GM23338 (cell line): ENCODE data around the gene SYNE2. TPM values are rescaled to one million over a fixed set of nuclear protein-coding genes. Genes with fewer than 3 reads are reported as not detected.

ENCODE experiments used
- ATAC-seq: fragments of 200-7000 bp; cut with Tn5 transposase; 3 replicates; pipeline ENCODE4 v1.9.1; 2020
- DNase-seq: peaks from one replicate; pipeline ENCODE4 v3.0.0-alpha.2; 2015; ENCODE audit warnings: low spot score
- H2AFZ ChIP-seq: fragments of 200-600 bp; sonication (generic); 2 replicates; pipeline ENCODE4 v1.8.0; 2016; ENCODE audit warnings: antibody characterized with exemption, mild to moderate bottlenecking, moderate library complexity
- H3F3A ChIP-seq: fragments of 200-600 bp; sonication (generic); replicated peaks from 2 replicates; pipeline ENCODE4 v1.8.0; 2017; ENCODE audit warnings: antibody characterized with exemption, mixed run types, low read depth
- H3K27ac ChIP-seq: fragments of 200-600 bp; sonication (generic); 2 replicates; pipeline ENCODE4 v1.6.1; 2016; ENCODE audit warnings: low read depth
- H3K27me3 ChIP-seq: fragments of 200-600 bp; sonication (generic); 2 replicates; pipeline ENCODE4 v1.8.0; 2016; ENCODE audit warnings: mild to moderate bottlenecking, mixed run types, moderate library complexity; ENCODE audit not compliant: insufficient read depth
- H3K36me3 ChIP-seq: fragments of 200-600 bp; sonication (generic); 2 replicates; pipeline ENCODE4 v1.8.0; 2016; ENCODE audit warnings: mild to moderate bottlenecking; ENCODE audit not compliant: insufficient read depth
- H3K4me1 ChIP-seq: fragments of 200-600 bp; sonication (generic); 2 replicates; pipeline ENCODE4 v1.8.0; 2016; ENCODE audit warnings: mild to moderate bottlenecking, moderate library complexity; ENCODE audit not compliant: insufficient read depth
- H3K4me2 ChIP-seq: fragments of 200-600 bp; sonication (generic); 2 replicates; pipeline ENCODE4 v1.7.1; 2017; ENCODE audit warnings: mixed run types
- H3K4me3 ChIP-seq: fragments of 200-600 bp; sonication (generic); 2 replicates; pipeline ENCODE4 v1.6.1; 2016; ENCODE audit warnings: mixed run types
- H3K79me2 ChIP-seq: fragments of 200-600 bp; sonication (generic); replicated peaks from 2 replicates; pipeline ENCODE4 v1.8.0; 2017; ENCODE audit warnings: mild to moderate bottlenecking; ENCODE audit not compliant: insufficient read depth
- H3K9me2 ChIP-seq: fragments of 200-600 bp; sonication (generic); 2 replicates; pipeline ENCODE4 v1.8.0; 2017; ENCODE audit not compliant: insufficient read depth
- H4K20me1 ChIP-seq: fragments of 200-600 bp; sonication (generic); replicated peaks from 2 replicates; pipeline ENCODE4 v1.8.0; 2017; ENCODE audit warnings: mild to moderate bottlenecking; ENCODE audit not compliant: insufficient read depth
- H3K27ac Mint-ChIP-seq: 2 replicates; pipeline ENCODE4 v1.8.0; 2020; ENCODE audit warnings: inconsistent platforms, mild to moderate bottlenecking, moderate library complexity, mixed read lengths
- H3K27me3 Mint-ChIP-seq: 3 replicates; pipeline ENCODE4 v1.8.0; 2022; ENCODE audit warnings: low read depth, mild to moderate bottlenecking, moderate library complexity, mixed read lengths, inconsistent platforms; ENCODE audit not compliant: insufficient read depth, poor library complexity
- H3K36me3 Mint-ChIP-seq: 3 replicates; pipeline ENCODE4 v1.8.0; 2021; ENCODE audit warnings: low read depth, mild to moderate bottlenecking, inconsistent platforms, moderate library complexity, mixed read lengths
- H3K4me1 Mint-ChIP-seq: 3 replicates; pipeline ENCODE4 v1.8.0; 2020; ENCODE audit warnings: mild to moderate bottlenecking, inconsistent platforms, mixed read lengths
- H3K4me3 Mint-ChIP-seq: 3 replicates; pipeline ENCODE4 v1.8.0; 2021; ENCODE audit warnings: moderate library complexity, mild to moderate bottlenecking, inconsistent platforms, mixed read lengths
- H3K9me3 Mint-ChIP-seq: 3 replicates; pipeline ENCODE4 v1.8.0; 2020; ENCODE audit warnings: moderate library complexity, mild to moderate bottlenecking, inconsistent platforms, mixed read lengths
- POLR2AphosphoS5 ChIP-seq: IDR thresholded peaks from 2 replicates; pipeline ENCODE4 v1.6.1; 2016; ENCODE audit warnings: antibody characterized with exemption, low read depth
- REST ChIP-seq: IDR thresholded peaks from one replicate; pipeline ENCODE4 v1.6.1; 2018; ENCODE audit warnings: antibody characterized with exemption; ENCODE audit not compliant: unreplicated experiment
- STAT1 ChIP-seq: IDR thresholded peaks from one replicate; pipeline ENCODE4 v1.6.1; 2016; ENCODE audit warnings: antibody characterized with exemption; ENCODE audit not compliant: unreplicated experiment
- polyA plus RNA-seq: library from polyadenylated mRNA; unstranded; fragments of >200 nt; fragmentation: Nextera tagmentation; extraction: Ambion mirVana; gene quantifications from 2 replicates; pipeline ENCODE4 v1.2.1, GENCODE V29; 2016
- total RNA-seq: library from RNA; depleted of rRNA; stranded (reverse); fragments of >200 nt; shearing (Covaris generic); gene quantifications from 2 replicates; pipeline ENCODE4 v1.2.3, GENCODE V29; 2014
- TF ChIP-seq, protein P1 (sequence below): fragments of 250-450 bp; sonication (Bioruptor Pico); IDR thresholded peaks from 2 replicates; pipeline ENCODE4 v1.5.0; 2020; ENCODE audit warnings: mild to moderate bottlenecking, moderate library complexity

SYNE2 gene
- total and polyA plus RNA-seq, 2 experiments from 2014 or later: 34.3 to 86.5 TPM

DNA sequence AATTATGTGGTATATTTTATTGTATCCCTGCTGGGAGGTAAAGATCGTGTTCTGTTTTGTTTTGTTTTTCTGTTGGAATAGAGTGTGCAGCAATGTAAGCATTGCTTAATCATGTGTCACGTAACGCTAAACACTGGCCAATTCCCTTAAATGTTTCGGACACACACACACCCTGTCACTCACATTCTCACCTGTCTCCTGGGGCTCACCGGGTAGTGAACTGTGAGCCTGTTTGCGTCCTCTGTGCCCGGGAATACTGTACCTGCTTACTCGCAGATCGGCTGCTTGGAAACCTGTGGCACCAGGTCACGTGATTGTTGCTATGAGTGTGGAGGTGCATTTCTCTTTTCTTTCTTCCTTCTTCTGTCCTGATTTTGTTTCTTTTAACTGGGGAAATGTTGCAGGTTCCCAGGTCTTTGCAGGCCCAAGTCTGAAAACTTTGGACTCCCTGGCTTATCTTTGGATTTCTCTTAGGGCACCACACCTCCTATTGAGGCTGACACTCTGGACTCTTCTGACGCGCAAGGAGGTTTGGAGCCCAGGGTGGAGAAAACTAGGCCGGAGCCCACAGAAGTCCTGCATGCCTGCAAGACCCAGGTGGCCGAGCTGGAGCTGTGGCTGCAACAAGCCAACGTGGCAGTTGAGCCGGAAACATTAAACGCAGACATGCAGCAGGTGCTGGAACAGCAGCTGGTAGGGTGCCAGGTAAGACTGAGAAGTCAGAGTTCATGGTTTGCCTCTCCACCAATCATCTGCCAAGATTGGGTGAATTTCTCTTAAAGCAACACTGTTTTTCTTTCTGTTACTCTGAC lies 260.3 kb downstream of the SYNE2 start:
- Histone ChIP-seq H3K27me3 (no peaks in the 10 kb centered on the region), H3K4me3 (no peak overlapping the region), H3K36me3 (no peaks in the 10 kb centered on the region), H3K4me1 (0 out of 2 replicates have a peak, but pooled peaks cover 2% of the 10 kb centered on the region), H4K20me1 (no peaks in the 10 kb centered on the region), H2AFZ (no peak overlapping the region), H3K79me2 (no peaks in the 10 kb centered on the region), H3K27ac (peak overlapping the region; percentile 45; the same call in 1 of the 2 replicates), H3F3A (no peaks in the 10 kb centered on the region), H3K9me2 (no peaks in the 10 kb centered on the region), H3K4me2 (no peak overlapping the region)
- Mint-ChIP-seq H3K4me1 (peaks cover 16% of the 10 kb centered on the region), H3K36me3 (no peaks in the 10 kb centered on the region; the same call in 2 of the 3 replicates), H3K4me3 (no peak overlapping the region), H3K9me3 (no peaks in the 10 kb centered on the region), H3K27ac (peak overlapping the region; percentile 53), H3K27me3 (no peaks in the 10 kb centered on the region)
- DNase-seq (no peak), ATAC-seq (no peak)
- TF ChIP-seq, protein P1, sequence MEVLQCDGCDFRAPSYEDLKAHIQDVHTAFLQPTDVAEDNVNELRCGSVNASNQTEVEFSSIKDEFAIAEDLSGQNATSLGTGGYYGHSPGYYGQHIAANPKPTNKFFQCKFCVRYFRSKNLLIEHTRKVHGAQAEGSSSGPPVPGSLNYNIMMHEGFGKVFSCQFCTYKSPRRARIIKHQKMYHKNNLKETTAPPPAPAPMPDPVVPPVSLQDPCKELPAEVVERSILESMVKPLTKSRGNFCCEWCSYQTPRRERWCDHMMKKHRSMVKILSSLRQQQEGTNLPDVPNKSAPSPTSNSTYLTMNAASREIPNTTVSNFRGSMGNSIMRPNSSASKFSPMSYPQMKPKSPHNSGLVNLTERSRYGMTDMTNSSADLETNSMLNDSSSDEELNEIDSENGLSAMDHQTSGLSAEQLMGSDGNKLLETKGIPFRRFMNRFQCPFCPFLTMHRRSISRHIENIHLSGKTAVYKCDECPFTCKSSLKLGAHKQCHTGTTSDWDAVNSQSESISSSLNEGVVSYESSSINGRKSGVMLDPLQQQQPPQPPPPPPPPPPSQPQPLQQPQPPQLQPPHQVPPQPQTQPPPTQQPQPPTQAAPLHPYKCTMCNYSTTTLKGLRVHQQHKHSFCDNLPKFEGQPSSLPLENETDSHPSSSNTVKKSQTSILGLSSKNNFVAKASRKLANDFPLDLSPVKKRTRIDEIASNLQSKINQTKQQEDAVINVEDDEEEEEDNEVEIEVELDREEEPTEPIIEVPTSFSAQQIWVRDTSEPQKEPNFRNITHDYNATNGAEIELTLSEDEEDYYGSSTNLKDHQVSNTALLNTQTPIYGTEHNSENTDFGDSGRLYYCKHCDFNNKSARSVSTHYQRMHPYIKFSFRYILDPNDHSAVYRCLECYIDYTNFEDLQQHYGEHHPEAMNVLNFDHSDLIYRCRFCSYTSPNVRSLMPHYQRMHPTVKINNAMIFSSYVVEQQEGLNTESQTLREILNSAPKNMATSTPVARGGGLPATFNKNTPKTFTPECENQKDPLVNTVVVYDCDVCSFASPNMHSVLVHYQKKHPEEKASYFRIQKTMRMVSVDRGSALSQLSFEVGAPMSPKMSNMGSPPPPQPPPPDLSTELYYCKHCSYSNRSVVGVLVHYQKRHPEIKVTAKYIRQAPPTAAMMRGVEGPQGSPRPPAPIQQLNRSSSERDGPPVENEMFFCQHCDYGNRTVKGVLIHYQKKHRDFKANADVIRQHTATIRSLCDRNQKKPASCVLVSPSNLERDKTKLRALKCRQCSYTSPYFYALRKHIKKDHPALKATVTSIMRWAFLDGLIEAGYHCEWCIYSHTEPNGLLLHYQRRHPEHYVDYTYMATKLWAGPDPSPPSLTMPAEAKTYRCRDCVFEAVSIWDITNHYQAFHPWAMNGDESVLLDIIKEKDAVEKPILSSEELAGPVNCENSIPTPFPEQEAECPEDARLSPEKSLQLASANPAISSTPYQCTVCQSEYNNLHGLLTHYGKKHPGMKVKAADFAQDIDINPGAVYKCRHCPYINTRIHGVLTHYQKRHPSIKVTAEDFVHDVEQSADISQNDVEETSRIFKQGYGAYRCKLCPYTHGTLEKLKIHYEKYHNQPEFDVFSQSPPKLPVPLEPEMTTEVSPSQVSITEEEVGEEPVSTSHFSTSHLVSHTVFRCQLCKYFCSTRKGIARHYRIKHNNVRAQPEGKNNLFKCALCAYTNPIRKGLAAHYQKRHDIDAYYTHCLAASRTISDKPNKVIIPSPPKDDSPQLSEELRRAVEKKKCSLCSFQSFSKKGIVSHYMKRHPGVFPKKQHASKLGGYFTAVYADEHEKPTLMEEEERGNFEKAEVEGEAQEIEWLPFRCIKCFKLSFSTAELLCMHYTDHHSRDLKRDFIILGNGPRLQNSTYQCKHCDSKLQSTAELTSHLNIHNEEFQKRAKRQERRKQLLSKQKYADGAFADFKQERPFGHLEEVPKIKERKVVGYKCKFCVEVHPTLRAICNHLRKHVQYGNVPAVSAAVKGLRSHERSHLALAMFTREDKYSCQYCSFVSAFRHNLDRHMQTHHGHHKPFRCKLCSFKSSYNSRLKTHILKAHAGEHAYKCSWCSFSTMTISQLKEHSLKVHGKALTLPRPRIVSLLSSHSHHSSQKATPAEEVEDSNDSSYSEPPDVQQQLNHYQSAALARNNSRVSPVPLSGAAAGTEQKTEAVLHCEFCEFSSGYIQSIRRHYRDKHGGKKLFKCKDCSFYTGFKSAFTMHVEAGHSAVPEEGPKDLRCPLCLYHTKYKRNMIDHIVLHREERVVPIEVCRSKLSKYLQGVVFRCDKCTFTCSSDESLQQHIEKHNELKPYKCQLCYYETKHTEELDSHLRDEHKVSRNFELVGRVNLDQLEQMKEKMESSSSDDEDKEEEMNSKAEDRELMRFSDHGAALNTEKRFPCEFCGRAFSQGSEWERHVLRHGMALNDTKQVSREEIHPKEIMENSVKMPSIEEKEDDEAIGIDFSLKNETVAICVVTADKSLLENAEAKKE: no peak
- TF ChIP-seq POLR2AphosphoS5: no peak
- no peak for TF ChIP-seq REST
- no peak for TF ChIP-seq STAT1
